ENCODE data around the gene HMG20B.

The HMG20B gene

DNA sequence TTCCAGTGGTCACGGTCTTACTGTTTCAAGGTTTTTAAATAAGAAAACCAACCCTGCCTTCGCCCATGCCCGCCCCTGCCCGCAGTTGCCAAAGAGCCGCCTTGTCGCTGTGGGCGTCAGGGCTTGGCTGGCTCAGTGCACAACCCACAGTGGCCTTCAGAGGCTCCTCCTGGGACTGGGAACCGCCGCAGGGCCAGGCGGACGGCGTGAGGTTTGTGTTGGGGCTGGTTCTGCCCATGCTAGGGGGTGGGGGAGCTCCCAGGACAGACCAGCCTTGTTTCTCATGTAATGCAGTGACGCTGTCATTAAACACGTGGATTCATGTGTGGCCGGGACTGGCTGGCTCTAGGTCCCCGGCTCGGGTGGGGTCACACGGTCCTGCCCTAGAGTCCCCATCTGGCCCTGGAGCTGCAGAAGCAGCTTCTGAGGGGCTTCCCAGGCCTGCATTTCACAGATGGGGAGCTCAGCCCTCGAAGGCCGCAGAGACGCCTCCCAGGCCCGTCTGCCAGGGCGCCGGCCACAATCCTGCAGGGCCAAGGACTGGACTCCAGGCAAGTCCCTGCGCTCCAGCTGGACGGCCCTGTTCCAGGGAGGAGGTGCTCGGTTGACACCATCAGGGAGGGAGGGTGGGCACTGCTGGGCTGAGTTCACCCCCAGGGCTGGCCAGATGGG lies 36.2 kb upstream of the HMG20B start:
- no peak overlapping the region for H3K27ac ChIP-seq
- no peak for DNase-seq (ENCODE audit: low read depth, low spot score)

DNA sequence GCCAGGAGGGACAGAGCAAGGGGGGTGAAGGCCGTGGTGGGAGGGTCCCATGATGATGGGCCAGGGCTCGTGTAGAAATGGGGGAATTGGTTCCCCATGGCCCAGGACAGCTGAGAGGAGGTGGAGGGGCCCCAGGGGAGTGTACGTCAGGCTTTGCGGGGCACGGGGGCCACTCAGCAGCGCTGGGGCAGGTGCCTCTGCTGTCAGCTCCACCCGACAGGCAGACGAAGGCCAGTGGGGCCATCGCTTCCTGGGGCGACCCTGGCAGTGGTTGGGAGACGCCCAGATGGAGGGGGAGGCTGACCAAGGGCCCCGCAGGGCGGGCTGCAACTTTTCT lies 35.7 kb upstream of the HMG20B start:
- H3K27ac ChIP-seq = no peak overlapping the region
- no peak for DNase-seq (ENCODE audit: low read depth, low spot score)

- DNase-seq (ENCODE audit: low read depth, low spot score) = no peak
- H3K27ac ChIP-seq = no peak overlapping the region
Measured at GRCh38 chr19:3537438-3538240, 35.1 kb upstream of the HMG20B start.

DNA sequence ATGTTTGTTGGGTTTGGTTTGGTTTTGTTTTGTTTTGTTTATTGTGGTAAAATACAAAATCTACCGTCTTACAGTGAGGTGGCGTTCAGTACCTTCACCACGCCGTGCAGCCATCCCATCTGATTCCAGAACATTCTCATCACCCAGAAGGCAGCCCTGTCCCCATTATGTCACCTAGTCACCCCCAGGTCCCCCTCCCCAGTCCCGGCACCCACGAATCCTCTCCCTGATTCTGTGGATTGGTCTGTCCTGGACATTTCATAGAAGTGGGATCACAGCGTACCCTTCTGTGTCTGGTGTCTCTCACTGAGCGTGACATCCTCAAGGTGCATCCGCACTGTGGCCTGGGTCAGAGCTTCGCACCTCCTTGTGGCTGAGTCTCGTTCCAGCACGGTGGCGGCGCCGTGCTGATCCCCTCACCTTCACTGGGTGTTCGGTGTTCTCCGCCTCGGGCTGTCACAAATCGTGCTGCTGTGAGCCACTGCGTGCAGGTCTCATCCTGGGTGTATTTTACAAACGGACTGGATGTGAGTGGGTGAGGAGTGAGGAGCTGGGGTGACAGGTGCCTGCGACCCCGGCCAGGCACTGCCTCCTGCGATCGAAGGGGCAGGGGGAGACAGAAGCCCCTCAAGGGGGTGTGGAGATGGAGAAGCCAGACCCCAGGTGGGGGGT lies 34.4 kb upstream of the HMG20B start:
- H3K27ac ChIP-seq = no peak overlapping the region
- no peak for DNase-seq (ENCODE audit: low read depth, low spot score)

GRCh38 chr19:3538965-3539755 lies 33.6 kb upstream of the HMG20B start, which contains the start of gene TEKTIP1:
TSS of gene TEKTIP1 (plus strand) at chr19:3539174. CDS start at chr19:3539178, 4 bp downstream.
- no peak for DNase-seq (ENCODE audit: low read depth, low spot score)
- H3K27ac ChIP-seq = no peak within 1 kb of the TSS

DNA sequence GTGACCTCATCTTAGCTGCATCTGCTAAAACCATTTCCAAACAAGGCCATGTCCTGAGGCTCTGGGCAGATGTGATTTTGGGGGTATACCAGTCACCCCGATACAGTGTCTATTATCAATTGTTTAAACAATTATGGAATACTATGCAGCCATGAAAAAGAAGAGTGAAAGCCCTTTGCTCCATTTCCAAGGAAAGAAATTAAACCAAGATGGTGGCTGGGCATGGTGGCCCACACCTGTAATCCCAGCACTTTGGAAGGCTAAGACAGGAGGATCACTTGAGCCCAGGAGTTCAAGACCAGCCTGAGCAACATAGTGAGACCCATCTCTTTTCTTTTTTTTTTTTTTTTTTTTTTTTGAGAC lies 33.0 kb upstream of the HMG20B start:
- DNase-seq (ENCODE audit: low read depth, low spot score) = no peak
- no peak overlapping the region for H3K27ac ChIP-seq

DNA sequence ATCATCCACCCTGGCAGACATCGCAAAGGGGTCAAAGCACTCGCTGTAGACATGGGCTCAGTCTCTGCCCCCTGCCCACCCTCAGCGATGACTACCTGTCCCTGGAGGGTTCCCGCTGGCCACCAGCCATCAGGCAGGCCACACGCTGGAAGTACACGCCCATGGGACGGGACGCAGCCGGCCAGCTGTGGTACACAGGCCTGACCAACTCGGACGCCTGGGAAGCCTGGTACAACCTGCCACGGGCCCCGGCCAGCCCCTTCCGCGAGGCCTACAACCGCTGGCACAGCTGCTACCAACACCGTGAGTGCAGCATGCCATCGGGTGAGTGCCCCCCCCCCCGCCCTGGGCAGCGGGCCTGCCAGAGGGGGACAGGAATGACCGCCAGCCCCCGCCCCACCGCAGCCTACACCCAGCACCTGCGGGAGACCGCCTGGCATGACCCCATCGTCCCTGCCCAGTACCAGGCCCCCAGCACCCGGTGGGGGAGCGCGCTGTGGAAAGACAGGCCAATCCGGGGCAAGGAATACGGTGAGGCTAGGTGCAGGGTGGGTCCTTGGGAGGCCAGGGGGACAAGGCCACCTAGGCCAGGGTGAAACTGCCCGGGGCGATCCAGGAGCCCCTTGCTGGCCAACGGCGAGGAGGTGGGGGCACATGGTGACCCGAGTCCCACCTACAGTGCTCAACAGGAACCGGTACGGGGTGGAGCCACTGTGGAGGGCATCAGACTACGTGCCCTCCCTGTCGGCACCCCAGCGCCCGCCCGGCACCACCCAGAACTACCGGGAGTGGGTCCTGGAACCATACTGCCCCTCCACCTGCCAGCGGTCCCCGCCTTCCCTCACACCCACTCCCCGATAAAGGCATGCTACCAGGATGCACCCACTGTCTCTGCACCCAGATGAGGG lies 29.3 kb upstream of the HMG20B start:
- no peak overlapping the region for H3K27ac ChIP-seq
- no peak for DNase-seq (ENCODE audit: low read depth, low spot score)

GRCh38 chr19:3544058-3544376 lies 28.7 kb upstream of the HMG20B start:
- DNase-seq (ENCODE audit: low read depth, low spot score) = no peak
- H3K27ac ChIP-seq = no peak overlapping the region

- peak overlapping the region; percentile 40 for H3K27ac ChIP-seq
Measured at GRCh38 chr19:3544742-3545668, 27.7 kb upstream of the HMG20B start.

DNA sequence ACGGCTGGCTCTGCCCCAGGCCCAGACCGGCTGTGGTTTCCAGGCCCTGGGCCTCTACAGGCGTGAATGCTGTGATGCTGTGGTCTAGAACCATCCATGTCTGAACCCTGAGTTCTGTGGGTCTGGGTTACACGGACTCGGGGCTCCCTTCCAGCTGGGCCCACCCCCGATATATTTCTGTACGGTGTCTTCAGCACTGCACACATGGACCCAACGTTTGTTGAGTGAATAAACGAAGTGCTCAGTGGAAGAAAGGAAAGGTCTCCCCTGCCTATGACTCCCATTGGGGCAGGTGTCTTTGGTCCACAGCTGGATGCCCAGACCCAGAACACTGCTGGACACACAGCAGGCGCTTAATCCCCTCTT lies 27.1 kb upstream of the HMG20B start:
- H3K27ac ChIP-seq = peak overlapping the region; percentile 40
- DNase-seq (ENCODE audit: low read depth, low spot score) = no peak

More at GRCh38 chr19:3544742-3545668, 27.7 kb upstream of the HMG20B start:
- no peak for DNase-seq (ENCODE audit: low read depth, low spot score)

DNA sequence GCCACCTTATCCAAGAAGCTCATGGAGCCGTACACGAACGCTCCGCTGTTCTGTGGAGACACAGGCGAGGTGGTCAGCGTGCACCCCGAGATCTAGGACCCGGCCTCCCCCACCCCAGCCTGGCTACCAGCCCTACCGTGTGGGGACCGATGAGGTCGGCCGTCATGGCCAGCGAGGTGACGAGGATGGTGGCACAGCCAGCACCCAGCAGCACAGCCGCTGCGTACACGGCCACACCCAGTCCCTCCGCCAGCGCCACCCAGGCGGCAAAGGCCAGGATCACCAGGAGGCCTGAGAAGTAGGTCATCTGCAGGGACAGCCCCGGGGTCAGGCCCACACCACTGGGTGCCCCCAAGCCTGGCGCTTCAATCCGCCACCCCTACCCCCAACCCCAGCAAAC lies 26.6 kb upstream of the HMG20B start:
- H3K27ac ChIP-seq = peak overlapping the region; percentile 40
- no peak for DNase-seq (ENCODE audit: low read depth, low spot score)

- no peak overlapping the region for H3K27ac ChIP-seq
- no peak for DNase-seq (ENCODE audit: low read depth, low spot score)
Measured at GRCh38 chr19:3547301-3547731, 25.4 kb upstream of the HMG20B start.

DNA sequence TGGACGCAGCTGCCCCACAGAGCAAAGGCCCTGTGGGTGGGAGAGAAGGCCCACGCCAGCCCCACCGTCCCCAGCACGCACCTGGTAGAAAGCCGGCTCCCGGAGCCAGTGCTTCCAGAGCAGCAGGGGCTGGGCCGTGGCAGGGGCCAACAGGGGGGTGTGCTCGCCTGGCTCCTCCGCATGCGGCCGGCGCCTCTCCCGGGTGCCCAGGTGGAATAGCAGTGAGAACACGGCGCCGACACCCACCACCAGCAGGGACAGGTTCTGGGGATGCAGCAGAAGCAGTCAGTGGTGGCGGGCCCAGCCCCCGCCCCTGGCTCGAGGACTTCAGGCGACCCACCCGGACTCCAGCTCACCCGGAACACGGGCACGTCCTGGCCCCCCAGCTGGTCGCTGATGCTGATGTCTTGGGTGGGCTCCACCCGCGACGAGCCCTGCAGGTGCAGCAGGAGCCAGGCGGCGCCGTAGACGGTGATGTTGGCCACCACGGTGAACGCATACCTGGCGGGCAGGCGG lies 24.9 kb upstream of the HMG20B start:
- H3K27ac ChIP-seq = no peak overlapping the region
- DNase-seq (ENCODE audit: low read depth, low spot score) = no peak

- H3K27ac ChIP-seq = no peak overlapping the region
- no peak for DNase-seq (ENCODE audit: low read depth, low spot score)
Measured at GRCh38 chr19:3548606-3549005, 24.1 kb upstream of the HMG20B start.

- no peak overlapping the region for H3K27ac ChIP-seq
- DNase-seq (ENCODE audit: low read depth, low spot score) = no peak
Measured at GRCh38 chr19:3549816-3550215, 22.9 kb upstream of the HMG20B start.

- no peak for DNase-seq (ENCODE audit: low read depth, low spot score)
- no peak overlapping the region for H3K27ac ChIP-seq
Measured at GRCh38 chr19:3550947-3551791, 21.6 kb upstream of the HMG20B start.

DNA sequence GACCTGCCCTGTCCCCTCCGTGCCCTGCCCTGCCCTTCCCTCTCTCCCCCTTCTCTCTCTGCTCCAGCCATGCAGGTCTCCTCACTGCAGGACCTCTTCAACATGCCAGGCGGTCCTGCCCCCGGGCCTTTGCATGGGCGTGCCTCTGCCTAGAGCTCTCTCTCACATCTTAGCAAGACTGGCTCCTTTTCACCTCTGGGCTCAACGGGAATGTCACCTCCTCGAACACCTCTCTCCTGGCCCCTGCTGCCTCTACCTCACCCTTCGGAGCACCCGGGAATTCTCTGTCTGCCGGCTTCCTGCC lies 21.0 kb upstream of the HMG20B start:
- no peak overlapping the region for H3K27ac ChIP-seq
- no peak for DNase-seq (ENCODE audit: low read depth, low spot score)
